Daoy (cell line): ENCODE results near the gene RBM3. TPM values are rescaled to one million over a fixed set of nuclear protein-coding genes. Genes with fewer than 3 reads are reported as not detected.
A peak's percentile ranks its signal among the peaks of the same experiment; 100 is the strongest.

Experiments
- DNase-seq: peaks from one replicate; pipeline ENCODE4 v3.0.0-alpha.2; 2015; ENCODE audit warnings: low read depth
- total RNA-seq: library from RNA; depleted of rRNA; stranded (reverse); fragments of >200 nt; shearing (Covaris generic); gene quantifications from 2 replicates; pipeline ENCODE4 v1.2.3, GENCODE V29; 2014

RBM3 gene
- total RNA-seq, 1 experiment from 2014 or later = 159 TPM

DNA sequence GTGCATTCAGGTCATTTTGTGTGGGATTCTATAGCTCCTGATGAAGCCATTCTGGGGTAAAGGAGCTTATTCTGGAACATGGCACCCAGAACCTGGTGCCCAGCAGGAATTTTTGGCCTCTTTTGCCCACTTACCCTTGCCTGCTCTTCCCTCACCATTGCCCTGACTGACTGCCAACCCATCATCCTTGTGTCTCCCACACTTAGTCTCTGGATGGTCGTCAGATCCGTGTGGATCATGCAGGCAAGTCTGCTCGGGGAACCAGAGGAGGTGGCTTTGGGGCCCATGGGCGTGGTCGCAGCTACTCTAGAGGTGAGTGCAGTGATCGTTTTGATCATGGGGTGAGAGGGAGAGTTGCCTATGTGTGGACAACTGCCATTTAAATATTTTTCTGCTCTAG, 1.8 kb downstream of the RBM3 start:
- no peak for DNase-seq

DNA sequence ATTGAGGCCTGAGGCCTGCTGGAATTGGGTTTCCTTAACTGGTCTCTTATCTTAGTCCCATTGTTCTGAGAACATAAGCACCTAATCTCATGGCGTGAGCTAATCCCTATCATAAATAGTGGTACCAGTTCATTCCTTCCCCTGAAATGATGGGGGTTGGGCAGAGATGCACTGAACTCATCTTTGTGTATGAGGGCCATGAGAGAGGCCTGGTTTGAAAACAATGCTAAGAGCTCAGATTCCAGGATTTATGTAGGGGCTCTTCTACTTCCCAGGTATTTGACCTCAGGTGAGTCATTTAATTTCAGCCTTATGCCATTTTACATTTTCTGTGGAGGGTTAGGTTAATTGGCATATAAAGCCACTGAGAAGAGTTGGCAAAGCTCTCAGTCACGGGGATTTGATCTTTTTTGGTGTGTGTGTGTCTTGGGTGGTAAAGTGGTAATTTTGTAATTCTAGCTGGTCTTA, 4.4 kb downstream of the RBM3 start:
- DNase-seq = no peak

GRCh38 chrX:48579259-48579658, 5.0 kb downstream of the RBM3 start:
- no peak for DNase-seq

DNA sequence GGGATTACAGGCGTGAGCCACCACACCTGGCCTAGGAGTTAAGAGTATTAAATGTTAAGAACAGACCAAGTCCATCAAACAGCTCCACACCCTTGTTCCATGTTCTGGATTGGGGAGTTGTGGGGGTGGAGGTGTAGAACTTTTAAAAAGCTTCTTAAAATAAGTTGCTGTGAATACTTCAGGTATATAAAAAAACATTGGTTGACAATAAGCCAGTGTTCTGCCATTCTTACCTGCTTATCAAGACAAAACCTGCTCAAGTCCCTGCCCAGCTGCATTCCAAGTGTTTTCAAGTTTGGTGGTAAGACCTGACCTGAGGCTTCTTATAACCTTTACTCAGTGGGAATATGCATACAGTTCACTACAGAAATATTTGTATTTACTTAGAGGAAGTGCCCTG, 6.4 kb downstream of the RBM3 start:
- DNase-seq = no peak

GRCh38 chrX:48584698-48585097, 10.4 kb downstream of the RBM3 start:
- DNase-seq = no peak

GRCh38 chrX:48589482-48590162, 15.3 kb downstream of the RBM3 start:
- no peak for DNase-seq

DNA sequence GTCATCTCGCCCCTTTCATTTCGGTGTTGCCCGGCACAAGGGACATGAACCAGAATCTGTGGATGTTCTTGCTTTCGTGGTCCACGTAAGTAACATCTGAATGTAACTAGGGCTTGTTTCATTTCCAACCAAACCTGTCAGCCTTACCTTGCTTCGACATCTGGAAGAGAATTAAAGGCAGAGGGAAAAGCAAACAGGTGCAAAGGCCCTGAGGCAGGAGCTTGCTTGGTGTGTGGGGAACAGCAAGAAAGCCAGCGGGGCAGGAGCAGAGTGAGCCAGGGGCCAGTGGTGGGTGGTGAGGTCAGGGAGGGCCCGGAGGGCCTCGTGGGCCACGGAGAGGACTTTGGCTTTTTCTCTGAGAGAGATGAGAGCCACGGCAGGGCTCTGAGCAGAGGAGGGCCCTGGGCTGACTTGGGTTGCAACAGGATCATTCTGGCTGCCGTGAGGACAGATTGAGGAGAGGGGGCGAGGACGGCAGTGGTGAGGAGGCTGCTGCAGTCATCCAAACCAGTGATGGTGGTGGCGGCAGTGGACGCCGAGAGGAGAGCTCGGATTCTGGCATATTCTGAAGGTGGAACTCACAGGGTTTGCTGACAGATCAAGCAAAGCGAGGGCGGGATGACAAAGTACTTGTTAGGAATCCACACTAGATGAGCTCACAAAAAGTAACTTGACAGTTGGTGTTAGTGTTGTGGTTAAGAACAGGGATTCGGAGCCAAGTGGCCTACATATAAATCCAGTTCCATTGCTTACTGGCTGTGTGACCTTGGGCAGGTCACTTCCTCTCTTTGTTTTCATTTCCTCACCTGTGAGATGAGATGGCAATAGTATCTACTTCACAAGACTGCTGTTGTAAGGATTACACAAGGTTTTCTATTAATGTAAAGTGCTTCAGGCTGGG, 16.2 kb downstream of the RBM3 start:
- DNase-seq = no peak

DNA sequence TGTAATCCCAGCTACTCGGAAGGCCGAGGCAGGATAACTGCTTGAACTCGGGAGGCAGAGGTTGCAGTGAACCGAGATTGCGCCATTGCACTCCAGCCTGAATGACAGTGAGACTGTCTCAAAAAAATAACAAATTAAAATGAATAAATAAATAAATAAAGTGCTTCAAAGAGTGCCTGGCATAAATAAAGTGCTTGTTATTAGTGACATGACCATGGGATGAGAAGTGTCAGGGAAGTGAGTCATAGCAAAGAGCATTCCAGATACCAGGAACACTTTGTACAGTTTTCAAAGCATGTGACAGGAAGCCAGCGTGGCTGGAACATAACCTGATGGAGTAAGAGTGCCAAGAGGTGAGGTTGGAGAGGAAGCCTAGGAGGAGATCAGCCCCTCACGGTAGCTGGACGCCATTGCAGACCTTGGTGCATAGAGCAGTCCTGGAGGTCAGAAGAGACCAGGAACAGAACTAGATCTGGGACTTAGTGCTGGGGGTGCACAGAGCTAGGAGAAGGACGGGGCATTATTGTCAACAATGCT, 17.0 kb downstream of the RBM3 start:
- DNase-seq = peak; percentile 45

DNA sequence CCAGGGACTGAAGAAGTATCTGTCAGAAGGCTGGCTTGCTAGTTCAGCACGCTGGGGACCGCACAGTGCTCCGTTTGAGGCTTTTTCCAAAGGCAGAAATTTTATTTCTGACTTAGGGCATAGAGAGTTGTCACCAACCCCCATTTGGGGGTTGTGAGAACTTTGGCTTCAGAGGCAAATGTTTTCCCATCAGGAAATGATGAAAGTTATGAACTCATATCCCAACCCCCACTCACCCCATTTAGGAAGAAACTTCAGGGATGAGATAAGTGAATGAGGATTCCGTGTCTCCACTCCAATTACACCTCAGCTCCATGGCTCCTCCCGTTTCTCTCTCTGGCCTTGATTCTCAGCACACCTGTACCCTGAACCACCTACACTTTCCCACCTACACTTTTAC, 18.7 kb downstream of the RBM3 start:
- DNase-seq = no peak

GRCh38 chrX:48595929-48596328, 21.6 kb downstream of the RBM3 start:
- DNase-seq = no peak

GRCh38 chrX:48597353-48598264, 23.3 kb downstream of the RBM3 start, which contains the start of gene WDR13:
WDR13 (plus strand) TSS chrX:48597492; CDS start chrX:48597997, 505 bp downstream.
- peak; percentile 93 for DNase-seq

DNA sequence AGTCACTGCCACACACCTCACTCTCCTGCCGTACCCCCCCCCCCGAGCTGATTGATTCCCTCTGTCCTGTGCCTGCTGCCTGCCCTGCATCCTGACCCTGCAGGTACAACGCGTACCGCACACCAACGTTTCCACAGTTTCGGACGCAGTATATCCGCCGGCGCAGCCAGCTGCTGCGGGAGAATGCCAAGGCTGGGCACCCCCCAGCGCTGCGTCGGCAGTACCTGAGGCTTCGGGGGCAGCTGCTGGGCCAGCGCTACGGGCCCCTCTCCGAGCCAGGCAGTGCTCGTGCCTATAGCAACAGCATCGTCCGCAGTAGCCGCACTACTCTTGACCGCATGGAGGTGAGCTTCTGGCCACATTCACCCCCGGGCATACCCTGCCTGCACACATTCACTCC, 24.3 kb downstream of the RBM3 start:
- DNase-seq = no peak

DNA sequence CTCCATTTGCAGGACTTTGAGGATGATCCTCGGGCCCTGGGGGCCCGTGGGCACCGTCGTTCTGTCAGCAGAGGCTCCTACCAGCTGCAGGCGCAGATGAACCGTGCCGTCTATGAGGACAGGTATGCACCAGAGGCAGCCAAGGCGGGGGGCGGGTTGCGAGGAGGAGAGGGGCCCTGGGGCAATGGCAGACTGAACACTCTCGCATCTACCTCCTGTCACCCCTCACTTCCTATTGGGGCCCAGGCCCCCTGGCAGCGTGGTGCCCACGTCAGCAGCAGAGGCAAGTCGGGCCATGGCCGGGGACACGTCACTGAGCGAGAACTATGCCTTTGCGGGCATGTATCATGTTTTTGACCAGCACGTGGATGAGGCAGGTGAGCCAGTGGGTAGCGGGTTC, 25.1 kb downstream of the RBM3 start:
- no peak for DNase-seq

DNA sequence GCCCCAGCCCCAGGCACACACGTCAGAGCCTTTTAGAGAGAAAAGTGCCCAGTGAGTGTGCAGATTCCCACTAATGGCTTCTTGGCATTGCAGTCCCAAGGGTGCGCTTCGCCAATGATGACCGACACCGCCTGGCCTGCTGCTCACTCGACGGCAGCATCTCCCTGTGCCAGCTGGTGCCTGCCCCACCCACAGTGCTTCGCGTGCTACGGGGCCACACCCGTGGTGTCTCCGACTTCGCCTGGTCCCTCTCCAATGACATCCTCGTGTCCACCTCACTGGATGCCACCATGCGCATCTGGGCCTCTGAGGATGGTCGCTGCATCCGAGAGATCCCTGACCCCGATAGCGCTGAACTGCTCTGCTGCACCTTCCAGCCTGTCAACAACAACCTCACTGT, 25.9 kb downstream of the RBM3 start:
- DNase-seq = no peak

DNA sequence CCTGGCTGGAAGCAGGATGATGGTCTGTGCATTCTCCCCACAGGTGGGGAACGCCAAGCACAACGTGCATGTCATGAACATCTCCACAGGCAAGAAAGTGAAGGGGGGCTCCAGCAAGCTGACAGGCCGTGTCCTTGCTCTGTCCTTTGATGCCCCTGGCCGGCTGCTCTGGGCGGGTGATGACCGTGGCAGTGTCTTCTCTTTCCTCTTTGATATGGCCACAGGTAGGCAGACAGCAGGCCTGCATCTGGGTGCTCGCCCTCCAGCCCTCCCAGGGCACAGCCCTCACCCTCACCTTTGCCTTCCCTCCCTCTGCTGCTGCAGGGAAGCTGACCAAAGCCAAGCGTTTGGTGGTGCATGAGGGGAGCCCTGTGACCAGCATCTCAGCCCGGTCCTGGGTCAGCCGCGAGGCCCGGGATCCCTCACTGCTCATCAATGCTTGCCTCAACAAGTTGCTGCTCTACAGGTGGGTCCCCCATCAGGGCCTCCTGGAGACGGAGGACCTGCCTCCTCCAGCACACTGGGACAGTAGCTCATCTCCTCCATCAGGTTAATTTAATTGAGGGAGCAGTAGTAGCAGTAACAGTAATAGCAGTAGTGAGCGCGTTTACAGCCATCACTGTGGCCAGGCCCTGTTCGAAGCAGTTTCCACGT, 27.6 kb downstream of the RBM3 start:
- DNase-seq = no peak

DNA sequence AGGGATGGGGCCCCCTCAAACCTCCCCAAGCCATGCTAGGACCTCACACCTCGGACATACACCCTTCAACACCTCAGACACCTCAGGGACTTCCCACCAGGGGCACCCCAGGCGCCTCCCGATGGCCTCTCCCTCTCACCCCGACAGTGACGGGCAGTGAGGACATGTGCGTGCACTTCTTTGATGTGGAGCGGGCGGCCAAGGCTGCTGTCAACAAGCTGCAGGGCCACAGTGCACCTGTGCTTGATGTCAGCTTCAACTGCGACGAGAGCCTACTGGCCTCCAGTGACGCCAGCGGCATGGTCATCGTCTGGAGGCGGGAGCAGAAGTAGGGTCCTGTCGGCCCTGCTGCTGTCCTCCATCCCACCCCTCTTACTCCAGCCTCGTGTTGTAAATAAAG, 30.4 kb downstream of the RBM3 start:
- no peak for DNase-seq

GRCh38 chrX:48606091-48606490, 31.8 kb downstream of the RBM3 start:
- DNase-seq = no peak

GRCh38 chrX:48611703-48612102, 37.4 kb downstream of the RBM3 start:
- no peak for DNase-seq

DNA sequence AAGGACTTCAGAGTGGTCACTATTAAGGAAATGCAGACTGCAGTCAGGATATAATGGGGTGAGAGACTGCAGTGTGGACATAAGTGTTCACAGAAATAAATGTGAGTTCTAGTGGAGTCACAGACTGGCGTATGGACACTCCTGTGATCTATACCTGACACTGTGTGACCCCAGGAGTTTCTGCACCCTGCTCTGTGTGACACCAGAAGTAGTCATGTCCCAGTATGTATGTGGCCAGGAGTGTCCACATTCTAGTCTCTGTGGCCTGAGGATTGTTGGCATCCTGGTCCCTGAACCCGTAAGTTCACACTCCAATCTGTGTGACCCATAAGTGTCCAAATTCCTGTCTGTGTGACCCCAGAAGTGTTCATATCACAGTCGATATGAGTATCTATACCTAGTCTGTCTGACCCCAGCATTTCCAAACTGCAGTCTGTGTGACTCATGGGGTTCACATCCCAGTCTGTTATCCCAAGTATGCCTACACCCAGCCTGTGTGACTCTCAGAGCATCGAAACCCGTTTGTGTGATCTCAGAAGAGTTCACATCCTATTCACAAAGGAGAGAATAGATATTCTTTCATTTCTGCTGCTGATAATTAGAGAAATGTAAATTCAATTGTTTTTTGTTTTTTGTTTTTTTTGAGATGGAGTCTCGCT, 39.3 kb downstream of the RBM3 start:
- peak; percentile 9 for DNase-seq

DNA sequence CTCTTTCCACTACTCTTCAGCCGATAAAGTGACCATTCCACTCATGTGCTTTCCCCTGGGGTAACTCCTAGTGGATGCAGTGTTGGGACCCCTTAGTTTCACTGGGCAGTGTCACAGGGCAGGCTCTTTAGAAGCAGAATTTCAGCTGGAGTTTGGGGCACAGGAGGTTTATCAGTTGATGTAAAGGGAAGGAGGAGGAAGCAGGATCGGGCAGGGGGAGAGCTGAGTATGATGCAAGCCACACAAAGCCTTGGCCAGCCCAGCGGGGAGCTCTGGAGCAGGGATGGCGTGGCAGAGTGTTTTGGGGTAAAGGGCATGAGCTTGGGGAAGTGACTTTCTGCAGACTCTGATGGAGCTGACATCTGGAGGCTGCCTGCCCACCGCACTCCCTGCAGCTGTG, 42.3 kb downstream of the RBM3 start:
- DNase-seq = peak; percentile 49
